Measurements from ENCODE around the gene GPR55. TPM values are rescaled to one million over a fixed set of nuclear protein-coding genes. Genes with fewer than 3 reads are reported as not detected.

The GPR55 gene
- total and polyA plus RNA-seq, 2 of the 8 experiments (the other 6 are each of a cell fraction or from before 2014, with no cell fraction given) = not detected

GRCh38 chr2:230888824-230889400 is 36.1 kb downstream of the GPR55 start (continued):
- TF ChIP-seq, protein P1, sequence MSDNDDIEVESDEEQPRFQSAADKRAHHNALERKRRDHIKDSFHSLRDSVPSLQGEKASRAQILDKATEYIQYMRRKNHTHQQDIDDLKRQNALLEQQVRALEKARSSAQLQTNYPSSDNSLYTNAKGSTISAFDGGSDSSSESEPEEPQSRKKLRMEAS (IDR thresholded peaks at IDR 0.05) = no peak
- TF ChIP-seq CREB1 (IDR thresholded peaks at IDR 0.05) (no peak), CHD7 (IDR thresholded peaks at IDR 0.05; ENCODE audit: insufficient replicate concordance, low read length) (no peak), SRF (IDR thresholded peaks at IDR 0.05; ENCODE audit: low read depth, low read length) (no peak), SIX5 (IDR thresholded peaks at IDR 0.05; ENCODE audit: low read depth, low read length) (no peak), EP300 (IDR thresholded peaks at IDR 0.05; ENCODE audit: borderline replicate concordance in 1 of 2, low read depth in 2 of 2, low read length in 2 of 2) (no peak), TAF1 (IDR thresholded peaks at IDR 0.05; ENCODE audit: low read depth, low read length) (no peak), CBX5 (IDR thresholded peaks at IDR 0.05; ENCODE audit: low read depth, low read length) (no peak), SP4 (IDR thresholded peaks at IDR 0.05; ENCODE audit: low read length) (no peak), JUND (IDR thresholded peaks at IDR 0.05; ENCODE audit: low read length) (no peak)

Measured in H1 (cell line).